IMR-90 (cell line): ENCODE results near the gene AKR1D1. TPM values are rescaled to one million over a fixed set of nuclear protein-coding genes. Genes with fewer than 3 reads are reported as not detected.

ENCODE experiments used
- ATAC-seq: fragments of 200-7000 bp; cut with Tn5 transposase; 2 replicates; pipeline ENCODE4 v1.9.1; 2020; ENCODE audit warnings: low read depth, mild to moderate bottlenecking, moderate library complexity
- BruUV-seq: library from RNA; stranded (reverse); fragments of 400-500 nt; replicated peaks from 2 replicates; lab custom pipeline; 2021; lab: Mats Ljungman, UMichigan
- CTCF ChIA-PET: fragments of 300-600 bp; formaldehyde crosslinking; extraction: SDS; loops from one replicate; lab custom pipeline; 2021; ENCODE audit warnings: antibody characterized with exemption; lab: Yijun Ruan, JAX
- POLR2A ChIA-PET: fragments of 300-600 bp; sonication (Branson Sonifier 250); formaldehyde crosslinking; loops from one replicate; lab custom pipeline; 2022; ENCODE audit warnings: antibody characterized with exemption; ENCODE audit not compliant: unreplicated experiment; lab: Charles Lee
- DNase-seq: peaks from one replicate; pipeline ENCODE4 v3.0.0; 2013
- H2AFZ ChIP-seq: replicated peaks from 2 replicates; pipeline ENCODE3; 2013; ENCODE audit warnings: low read length, mild to moderate bottlenecking; ENCODE audit not compliant: poor library complexity
- H2AK5ac ChIP-seq: 2 replicates; pipeline ENCODE4 v1.6.1; 2013; ENCODE audit warnings: low read depth, low read length, inconsistent platforms
- H2AK9ac ChIP-seq: replicated peaks from 2 replicates; pipeline ENCODE3; 2013; ENCODE audit warnings: mild to moderate bottlenecking, low read depth, low read length, moderate library complexity; ENCODE audit not compliant: poor library complexity
- H2BK120ac ChIP-seq: 2 replicates; pipeline ENCODE4 v1.6.1; 2013; ENCODE audit warnings: low read depth, low read length, inconsistent platforms
- H2BK15ac ChIP-seq: 3 replicates; pipeline ENCODE4 v1.6.1; 2013; ENCODE audit warnings: low read depth, low read length, inconsistent platforms
- H2BK20ac ChIP-seq: 2 replicates; pipeline ENCODE4 v1.6.1; 2013; ENCODE audit warnings: low read depth, mild to moderate bottlenecking, inconsistent platforms, low read length, moderate library complexity
- H2BK5ac ChIP-seq: 2 replicates; pipeline ENCODE4 v1.6.1; 2013; ENCODE audit warnings: mild to moderate bottlenecking, low read depth, low read length, inconsistent platforms; ENCODE audit not compliant: poor library complexity, severe bottlenecking
- H3K14ac ChIP-seq: replicated peaks from 2 replicates; pipeline ENCODE4 v1.6.1; 2013; ENCODE audit warnings: low read depth, low read length, inconsistent platforms
- H3K18ac ChIP-seq: 2 replicates; pipeline ENCODE4 v1.6.1; 2013; ENCODE audit warnings: low read depth, low read length, control low read depth
- H3K23ac ChIP-seq: 2 replicates; pipeline ENCODE4 v1.6.1; 2013; ENCODE audit warnings: low read depth, low read length, inconsistent platforms
- H3K27ac ChIP-seq: 2 replicates; pipeline ENCODE4 v1.5.1; 2013; ENCODE audit warnings: mild to moderate bottlenecking, control low read depth, low read length; ENCODE audit not compliant: insufficient read depth
- H3K27me3 ChIP-seq: 2 replicates; pipeline ENCODE4 v1.6.1; 2013; ENCODE audit warnings: low read length; ENCODE audit not compliant: control insufficient read depth, insufficient read depth
- H3K36me3 ChIP-seq: 2 replicates; pipeline ENCODE4 v1.6.1; 2013; ENCODE audit warnings: low read length, mixed read lengths; ENCODE audit not compliant: control insufficient read depth, insufficient read depth
- H3K4ac ChIP-seq: 2 replicates; pipeline ENCODE4 v1.6.1; 2013; ENCODE audit warnings: low read depth, low read length, inconsistent platforms
- H3K4me1 ChIP-seq: 2 replicates; pipeline ENCODE4 v1.6.1; 2013; ENCODE audit warnings: low read length, mixed read lengths; ENCODE audit not compliant: control insufficient read depth, insufficient read depth
- H3K4me2 ChIP-seq: 2 replicates; pipeline ENCODE4 v1.6.1; 2013; ENCODE audit warnings: low read depth, mild to moderate bottlenecking, control low read depth, low read length, moderate library complexity
- H3K4me3 ChIP-seq: 2 replicates; pipeline ENCODE4 v1.5.1; 2013; ENCODE audit warnings: low read depth, mild to moderate bottlenecking, control low read depth, low read length, moderate library complexity; ENCODE audit not compliant: insufficient read depth
- H3K56ac ChIP-seq: 2 replicates; pipeline ENCODE4 v1.6.1; 2013; ENCODE audit warnings: low read length, inconsistent platforms; ENCODE audit not compliant: insufficient read depth; ENCODE audit errors: extremely low read depth
- H3K79me1 ChIP-seq, 2 experiments: 2 replicates each; pipeline ENCODE4 v1.6.1; 2013; ENCODE audit warnings: low read length in 2 of 2, inconsistent platforms in 1 of 2, low read depth in 1 of 2
- H3K9ac ChIP-seq: 2 replicates; pipeline ENCODE4 v1.6.1; 2013; ENCODE audit warnings: low read depth, low read length, control low read depth
- H3K9me1 ChIP-seq: 2 replicates; pipeline ENCODE4 v1.6.1; 2013; ENCODE audit warnings: low read length, inconsistent platforms; ENCODE audit not compliant: insufficient read depth
- H3K9me3 ChIP-seq: 2 replicates; pipeline ENCODE4 v1.6.1; 2013; ENCODE audit warnings: low read length; ENCODE audit not compliant: control insufficient read depth, insufficient read depth
- H4K20me1 ChIP-seq: 2 replicates; pipeline ENCODE4 v1.6.1; 2013; ENCODE audit warnings: low read length, inconsistent platforms; ENCODE audit not compliant: insufficient read depth
- H4K5ac ChIP-seq: 2 replicates; pipeline ENCODE4 v1.6.1; 2013; ENCODE audit warnings: mild to moderate bottlenecking, low read depth, low read length, control low read depth
- H4K8ac ChIP-seq, 2 experiments: 2 replicates each; pipeline ENCODE4 v1.6.1; 2013; ENCODE audit warnings: low read depth in 2 of 2, low read length in 2 of 2, control low read depth in 1 of 2, inconsistent platforms in 1 of 2
- H4K91ac ChIP-seq: 2 replicates; pipeline ENCODE4 v1.6.1; 2013; ENCODE audit warnings: low read depth, low read length, inconsistent platforms; ENCODE audit not compliant: insufficient read depth
- POLR2A ChIP-seq: IDR thresholded peaks from 2 replicates; pipeline ENCODE4 v1.6.1; 2012; ENCODE audit warnings: mild to moderate bottlenecking, low read depth, low read length
- RCOR1 ChIP-seq: IDR thresholded peaks from 2 replicates; pipeline ENCODE4 v1.6.1; 2012; ENCODE audit warnings: mild to moderate bottlenecking, low read length, improper control_type of control experiment; ENCODE audit not compliant: insufficient replicate concordance
- WGBS, 2 experiments: methylation state at CpG; one replicate each; pipeline versions ENCODE4 v1.1.5 to v1.1.7; 2013; ENCODE audit warnings: missing lambda C conversion rate in 2 of 2; ENCODE audit not compliant: insufficient read length in 1 of 2; ENCODE audit errors: extremely low coverage in 2 of 2; 5-methylcytosine and 5-hydroxymethylcytosine counted together
- dilution Hi-C: fragments of 300-500 bp; cut with HindIII; formaldehyde crosslinking; loops from one replicate; pipeline ENCODE4 v1.14.3; 2018; ENCODE audit warnings: low sequenced_read_pairs; ENCODE audit not compliant: unreplicated experiment
- in situ Hi-C: fragments of 300-500 bp; cut with MboI; formaldehyde crosslinking; loops from 3 replicates; pipeline ENCODE4 v1.14.3; 2019; ENCODE audit warnings: low sequenced_read_pairs, inconsistent platforms, mixed read lengths
- intact Hi-C: fragments of 100-400 bp; cut with micrococcal nuclease; formaldehyde crosslinking; loops from 2 replicates; pipeline ENCODE4 v1.10.0; 2022
- polyA plus RNA-seq, 3 experiments: library from polyadenylated mRNA; depleted of rRNA; stranded (reverse); fragments of >200 nt; gene quantifications; 2 replicates each; pipeline ENCODE4 v1.2.3, GENCODE V29; 2012; ENCODE audit warnings: low replicate concordance in 1 of 3
- total RNA-seq: library from RNA; depleted of rRNA; stranded (reverse); fragments of >200 nt; gene quantifications from 2 replicates; pipeline ENCODE4 v1.2.3, GENCODE V29; 2012

Gene AKR1D1
- total and polyA plus RNA-seq, 2 of the 4 experiments (the other 2 are of a cell fraction): not detected

DNA sequence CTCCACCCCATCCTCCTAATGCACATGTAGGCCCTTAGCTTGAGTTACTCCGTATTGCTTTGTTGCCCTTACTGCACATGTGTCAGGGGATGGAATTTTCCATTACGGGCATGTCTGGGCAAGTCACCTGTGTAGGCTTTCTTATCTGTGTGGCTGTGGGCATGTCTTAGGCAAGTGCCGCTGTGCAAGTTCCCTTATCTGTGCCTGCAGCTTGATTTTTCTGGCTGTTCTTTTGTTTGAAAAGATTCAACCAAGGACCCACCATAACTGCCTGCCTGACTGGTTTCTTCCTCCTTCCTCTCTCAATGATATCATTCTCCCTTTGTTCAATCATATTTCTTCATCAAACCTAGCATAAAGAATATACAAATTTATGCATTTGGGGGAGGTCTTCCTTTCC, 88.5 kb downstream of the AKR1D1 start:
- H3K23ac ChIP-seq: no peak overlapping the region
- H3K4me1 ChIP-seq: no peaks in the 10 kb centered on the region
- ChIA-PET CTCF (no interaction called here), POLR2A (no interaction called here)
- H2AFZ ChIP-seq: no peak overlapping the region
- no peak overlapping the region for H2BK20ac ChIP-seq
- no peak overlapping the region for H2BK5ac ChIP-seq
- H3K36me3 ChIP-seq: no peaks in the 10 kb centered on the region
- no peak overlapping the region for H2AK5ac ChIP-seq
- no peak overlapping the region for H3K27ac ChIP-seq
- ATAC-seq (no peak), DNase-seq (no peak)
- dilution Hi-C loops: no loop called here
- in situ Hi-C loops: loop anchor here (5.0 kb wide), 1 partner anchor 572 kb away; no protein-coding TSS in a partner anchor
- no peak overlapping the region for H4K8ac ChIP-seq
- no peak overlapping the region for H2BK120ac ChIP-seq
- H3K4me3 ChIP-seq: no peak overlapping the region
- H3K4ac ChIP-seq: no peak overlapping the region
- no TSS peak for BruUV-seq
- H4K5ac ChIP-seq: no peak overlapping the region
- no peak overlapping the region for H3K4me2 ChIP-seq
- no peak overlapping the region for H3K9ac ChIP-seq
- no peak overlapping the region for H4K91ac ChIP-seq
- intact Hi-C loops: no loop called here
- no peak overlapping the region for H3K56ac ChIP-seq
- no peak overlapping the region for H2AK9ac ChIP-seq
- TF ChIP-seq POLR2A: no peak
- no peak for TF ChIP-seq RCOR1
- H3K18ac ChIP-seq: no peak overlapping the region
- H3K14ac ChIP-seq: no peak overlapping the region
- no peaks in the 10 kb centered on the region for H3K27me3 ChIP-seq
- no peaks in the 10 kb centered on the region for H4K20me1 ChIP-seq
- H3K9me3 ChIP-seq: peaks cover 5% of the 10 kb centered on the region; the same call in 1 of the 2 replicates
- H3K79me1 ChIP-seq: no peaks in the 10 kb centered on the region
- H2BK15ac ChIP-seq: no peak overlapping the region
- no CpG with 5 or more reads among the region's 3 CpGs for WGBS, 2 experiments
- no peaks in the 10 kb centered on the region for H3K9me1 ChIP-seq
